Breast epithelium (tissue), 4 donors: ENCODE data around the gene CPNE4. TPM values are rescaled to one million over a fixed set of nuclear protein-coding genes. Genes with fewer than 3 reads are reported as not detected.

ENCODE experiments used
- DNase-seq, 2 donors: peaks; one replicate each; pipeline ENCODE4 v3.0.0-alpha.2; 2019; ENCODE audit warnings: low spot score in 2 of 2
- H3K27ac ChIP-seq, 2 donors: fragments of 200-600 bp; sonication (generic) in 1 of 2; one replicate each; pipeline ENCODE4 v1.5.1; 2016 to 2019; ENCODE audit warnings: mild to moderate bottlenecking in 1 of 2
- H3K27me3 ChIP-seq, 2 donors: fragments of 200-600 bp; sonication (generic) in 1 of 2; one replicate each; pipeline versions ENCODE4 v1.5.1 to v1.6.0; 2017 to 2019; ENCODE audit warnings: control low read depth in 1 of 2, mild to moderate bottlenecking in 1 of 2
- H3K36me3 ChIP-seq: fragments of 200-600 bp; one replicate; pipeline ENCODE4 v1.5.1; 2019
- H3K4me1 ChIP-seq, 2 donors: fragments of 200-600 bp; sonication (generic); one replicate each; pipeline ENCODE4 v1.5.1; 2016 to 2019; ENCODE audit warnings: control low read depth in 1 of 2
- H3K4me3 ChIP-seq, 3 donors: fragments of 200-600 bp; sonication (generic); 1 replicate in 2 of 3; 2 replicates in 1 of 3; pipeline ENCODE4 v1.5.1; 2016 to 2019; ENCODE audit warnings: mild to moderate bottlenecking in 3 of 3, moderate library complexity in 2 of 3
- H3K9me3 ChIP-seq, 2 donors: fragments of 200-600 bp; sonication (generic) in 1 of 2; one replicate each; pipeline ENCODE4 v1.5.1; 2016 to 2019; ENCODE audit warnings: control low read depth in 1 of 2
- CTCF ChIP-seq, 3 donors: fragments of 450-650 bp; IDR thresholded peaks; one replicate each; pipeline ENCODE4 v1.5.1; 2016 to 2017; ENCODE audit warnings: antibody characterized with exemption in 3 of 3, mild to moderate bottlenecking in 3 of 3, moderate library complexity in 3 of 3
- POLR2A ChIP-seq: fragments of 450-650 bp; IDR thresholded peaks from one replicate; pipeline ENCODE4 v1.6.1; 2016; ENCODE audit warnings: antibody characterized with exemption, mild to moderate bottlenecking, moderate library complexity
- POLR2AphosphoS5 ChIP-seq, 3 donors: sonication (generic); formaldehyde crosslinking; IDR thresholded peaks; one replicate each; pipeline ENCODE4 v1.6.1; 2017; ENCODE audit warnings: antibody characterized with exemption in 3 of 3
- intact Hi-C: fragments of 100-400 bp; cut with DNase I; formaldehyde crosslinking; loops from one replicate; pipeline ENCODE4 v1.15.1; 2023; ENCODE audit warnings: low total_unique reads
- total RNA-seq, 3 donors: library from RNA; depleted of rRNA; stranded (reverse); fragments of >200 nt; gene quantifications; one replicate each; pipeline ENCODE4 v1.1.0, GENCODE V29; 2016

The CPNE4 gene
- total RNA-seq, 3 donors from 2014 or later = 0.16 TPM; not detected in 2

- H3K9me3 ChIP-seq = no peaks in the 10 kb centered on the region
- intact Hi-C loops = no loop called here
These were observed 428.9 kb downstream of the CPNE4 start for GRCh38 chr3:131605916-131606315.

GRCh38 chr3:131602011-131602779 is 432.6 kb downstream of the CPNE4 start:
- Histone ChIP-seq H3K4me1 (no peaks in the 10 kb centered on the region), H3K27me3 (no peaks in the 10 kb centered on the region), H3K27ac (no peak overlapping the region), H3K4me3 (no peak overlapping the region), H3K36me3 (no peaks in the 10 kb centered on the region), H3K9me3 (no peaks in the 10 kb centered on the region)
- intact Hi-C loops = no loop called here
- TF ChIP-seq POLR2A (no peak), POLR2AphosphoS5 (IDR thresholded peaks at IDR 0.05) (no peak), CTCF (IDR thresholded peaks at IDR 0.05) (no peak)
- DNase-seq = no peak

More at GRCh38 chr3:131605916-131606315, 428.9 kb downstream of the CPNE4 start:
- H3K36me3 ChIP-seq = no peaks in the 10 kb centered on the region
- H3K4me3 ChIP-seq = no peak overlapping the region
- H3K27me3 ChIP-seq = no peaks in the 10 kb centered on the region
- DNase-seq = no peak
- no peak for TF ChIP-seq POLR2A
- no peak for TF ChIP-seq POLR2AphosphoS5 (IDR thresholded peaks at IDR 0.05)
- TF ChIP-seq CTCF (IDR thresholded peaks at IDR 0.05) = no peak
- no peak overlapping the region for H3K27ac ChIP-seq
- no peaks in the 10 kb centered on the region for H3K4me1 ChIP-seq

- no peak for DNase-seq
- Histone ChIP-seq H3K4me1 (no peaks in the 10 kb centered on the region), H3K27me3 (no peaks in the 10 kb centered on the region), H3K27ac (no peak overlapping the region), H3K36me3 (no peaks in the 10 kb centered on the region), H3K9me3 (no peaks in the 10 kb centered on the region), H3K4me3 (no peak overlapping the region)
- no peak for TF ChIP-seq POLR2AphosphoS5 (IDR thresholded peaks at IDR 0.05)
- intact Hi-C loops = no loop called here
These were observed 437.0 kb downstream of the CPNE4 start for GRCh38 chr3:131597816-131598215.

GRCh38 chr3:131596884-131597283 is 437.9 kb downstream of the CPNE4 start:
- H3K36me3 ChIP-seq = no peaks in the 10 kb centered on the region
- no peaks in the 10 kb centered on the region for H3K9me3 ChIP-seq
- H3K27me3 ChIP-seq = no peaks in the 10 kb centered on the region
- H3K4me1 ChIP-seq = no peaks in the 10 kb centered on the region
- TF ChIP-seq POLR2AphosphoS5 (IDR thresholded peaks at IDR 0.05) = no peak
- no peak for TF ChIP-seq CTCF (IDR thresholded peaks at IDR 0.05)
- no peak for TF ChIP-seq POLR2A
- intact Hi-C loops = no loop called here
- H3K4me3 ChIP-seq = no peak overlapping the region
- no peak for DNase-seq
- no peak overlapping the region for H3K27ac ChIP-seq

- Histone ChIP-seq H3K27ac (no peak overlapping the region), H3K4me1 (no peaks in the 10 kb centered on the region), H3K27me3 (no peaks in the 10 kb centered on the region), H3K9me3 (no peaks in the 10 kb centered on the region), H3K4me3 (no peak overlapping the region), H3K36me3 (no peaks in the 10 kb centered on the region)
- TF ChIP-seq POLR2A (no peak), CTCF (IDR thresholded peaks at IDR 0.05) (no peak), POLR2AphosphoS5 (IDR thresholded peaks at IDR 0.05) (no peak)
- no peak for DNase-seq
- intact Hi-C loops = no loop called here
These were observed 443.3 kb downstream of the CPNE4 start for GRCh38 chr3:131591394-131592014.
